HG02973 (cell line): ENCODE results near the gene GTF3A.
"Not testable (repeated sequence)": the region's sequence is repeated elsewhere in the genome, so short reads cannot be mapped to it uniquely, and the experiment has no call there.

Source experiments
- ATAC-seq: cut with Tn5 transposase; IDR thresholded peaks from one replicate; pipeline ENCODE4 v1.9.1; 2021; ENCODE audit warnings: moderate library complexity; ENCODE audit not compliant: unreplicated experiment

The GTF3A gene

GRCh38 chr13:27424246-27425157 is at the start of gene GTF3A:
TSS of gene GTF3A (plus strand) at chr13:27424619.
- ATAC-seq = peak; percentile 58

- ATAC-seq = no peak
Observed at GRCh38 chr13:27374650-27375049, 49.8 kb upstream of the GTF3A start.

GRCh38 chr13:27375686-27376326 is 48.6 kb upstream of the GTF3A start:
- ATAC-seq = no peak

DNA sequence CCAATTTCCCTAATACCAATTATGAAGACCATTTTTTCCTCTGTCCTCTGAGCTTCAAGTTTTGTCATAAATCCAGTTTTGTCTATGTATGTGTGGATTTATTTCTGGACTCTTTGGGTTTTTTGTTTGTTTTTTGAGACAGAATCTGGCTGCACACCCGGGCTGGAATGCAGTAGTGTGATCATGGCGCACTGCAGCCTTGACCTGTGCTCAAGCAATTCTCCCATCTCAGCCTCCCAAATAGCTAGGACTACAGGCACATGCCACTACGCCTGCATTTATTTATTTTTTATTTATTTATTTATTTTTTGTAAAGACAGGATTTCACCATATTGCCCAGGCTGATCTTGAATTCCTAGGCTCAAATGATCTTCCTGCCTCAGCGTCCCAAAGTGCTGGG is 45.3 kb upstream of the GTF3A start:
- ATAC-seq = no peak

GRCh38 chr13:27379694-27380641 is 44.5 kb upstream of the GTF3A start:
- ATAC-seq = no peak

GRCh38 chr13:27381601-27382000 is 42.8 kb upstream of the GTF3A start:
- ATAC-seq = no peak

DNA sequence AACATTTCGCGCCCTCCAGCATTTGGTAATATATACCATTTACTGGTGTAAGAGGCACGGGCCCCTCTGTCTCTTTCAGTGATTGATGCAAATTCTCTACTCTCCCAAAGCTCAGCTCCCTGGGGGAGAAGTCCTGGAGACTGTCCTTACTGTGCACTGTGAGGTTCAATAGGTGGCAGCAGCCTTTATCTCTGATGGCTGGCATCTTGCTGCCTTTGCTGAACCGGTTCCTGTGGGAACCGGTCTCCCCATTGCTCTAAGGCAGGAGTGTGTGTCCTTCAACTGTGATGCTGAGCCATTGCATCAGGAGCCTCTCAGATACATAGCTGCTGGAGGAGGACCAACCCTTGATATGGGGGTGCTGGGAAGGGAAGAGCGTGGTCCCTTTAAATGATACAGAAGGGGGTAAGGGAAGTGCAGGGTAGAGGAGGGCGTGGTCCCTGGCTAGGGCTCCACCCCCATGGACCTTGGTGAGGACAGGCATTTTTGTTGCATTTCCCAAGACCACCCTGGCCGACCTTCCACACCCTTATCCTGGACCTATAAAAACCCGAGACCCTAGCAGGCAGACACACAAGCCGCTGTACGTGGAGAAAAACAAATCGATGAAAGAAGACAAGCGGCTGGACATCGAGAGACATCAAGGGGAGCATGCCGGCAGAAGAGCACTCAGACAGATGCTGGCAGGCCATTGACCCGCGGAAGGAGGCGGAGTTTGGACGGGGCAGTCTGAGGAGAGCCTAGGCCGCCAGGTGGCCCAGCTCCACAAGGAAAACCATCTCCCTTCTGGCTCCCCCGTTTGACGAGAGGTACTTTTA is 41.1 kb upstream of the GTF3A start:
- no peak for ATAC-seq

GRCh38 chr13:27384285-27384684 is 40.1 kb upstream of the GTF3A start:
- no peak for ATAC-seq

- no peak for ATAC-seq
Observed at GRCh38 chr13:27388241-27388640, 36.2 kb upstream of the GTF3A start.

DNA sequence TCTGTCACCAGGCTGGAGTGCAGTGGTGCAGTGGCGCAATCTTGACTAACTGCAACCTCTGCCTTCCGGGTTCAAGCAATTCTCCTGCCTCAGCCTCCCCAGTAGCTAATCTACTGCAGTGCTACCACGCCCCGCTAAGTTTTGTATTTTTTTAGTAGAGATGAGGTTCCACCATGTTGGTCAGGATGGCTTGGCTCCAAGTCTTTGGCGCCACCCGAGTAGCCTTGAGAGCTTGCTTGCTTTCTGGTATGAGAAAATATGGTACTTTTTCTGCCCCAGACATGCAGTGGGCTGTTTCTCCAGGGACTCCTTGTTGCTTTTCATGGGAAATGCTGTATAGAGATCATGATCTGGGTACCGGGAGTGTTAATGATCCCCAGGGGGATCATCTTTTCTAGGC is 34.5 kb upstream of the GTF3A start:
- ATAC-seq = no peak

GRCh38 chr13:27391471-27391870 is 32.9 kb upstream of the GTF3A start:
- ATAC-seq = no peak

DNA sequence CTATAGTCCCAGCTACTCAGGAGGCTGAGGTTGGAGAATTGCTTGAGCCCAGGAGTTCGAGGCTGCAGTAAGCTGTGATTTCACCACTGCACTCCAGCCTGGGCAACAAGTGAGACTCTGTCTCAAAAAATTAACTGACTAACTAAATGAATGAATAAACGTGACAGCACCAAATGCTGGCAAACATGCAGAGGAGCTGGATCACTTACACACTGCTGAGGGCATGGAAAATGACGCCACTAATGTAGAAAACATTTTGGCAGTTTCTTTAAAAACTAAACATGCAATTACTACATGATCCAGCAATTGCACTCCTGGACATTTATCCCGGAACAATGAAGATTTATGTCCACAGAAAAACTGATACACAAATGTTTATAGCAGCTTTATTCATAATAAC is 31.3 kb upstream of the GTF3A start:
- ATAC-seq = no peak

- no peak for ATAC-seq
Observed at GRCh38 chr13:27395007-27395510, 29.4 kb upstream of the GTF3A start.

GRCh38 chr13:27396252-27396846 is 28.1 kb upstream of the GTF3A start:
- ATAC-seq = no peak

- ATAC-seq = no peak
Observed at GRCh38 chr13:27398360-27398759, 26.1 kb upstream of the GTF3A start.

DNA sequence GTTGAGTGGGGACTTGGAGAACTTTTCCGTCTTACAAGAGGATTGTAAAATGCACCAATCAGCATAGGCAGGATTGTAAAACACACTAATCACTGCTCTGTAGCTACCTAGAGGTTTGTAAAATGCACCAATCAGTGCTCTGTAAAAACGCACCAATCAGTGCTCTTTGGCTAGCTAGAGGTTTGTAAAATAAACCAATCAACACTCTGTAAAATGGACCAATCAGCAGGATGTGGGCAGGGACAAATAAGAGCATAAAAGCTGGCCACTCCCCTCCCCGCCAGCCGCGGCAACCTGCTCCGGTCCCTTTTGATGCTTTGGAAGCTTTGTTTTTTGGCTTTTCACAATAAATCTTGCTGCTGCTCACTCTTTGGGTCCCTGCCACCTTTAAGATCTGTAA is 24.0 kb upstream of the GTF3A start:
- ATAC-seq = not testable (repeated sequence)

DNA sequence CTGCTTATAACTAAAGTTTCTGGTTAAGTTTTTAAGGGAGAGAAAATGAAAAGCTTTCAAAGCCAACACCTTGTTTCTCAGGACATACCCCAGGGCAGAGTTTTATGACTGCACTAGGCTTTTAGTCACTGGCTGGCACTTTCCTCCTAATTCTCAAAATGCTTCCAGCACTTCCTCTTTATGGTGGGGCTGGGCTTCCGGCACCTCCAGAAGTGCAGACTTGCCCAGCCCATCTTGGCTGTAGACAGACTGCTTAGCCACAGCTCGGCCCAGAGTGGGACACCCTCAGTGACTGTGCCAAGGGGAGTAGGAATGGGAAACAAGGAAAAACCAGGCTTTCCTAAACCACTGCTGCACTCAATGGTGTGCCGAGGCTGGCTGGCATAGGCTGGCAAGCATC is 23.2 kb upstream of the GTF3A start:
- no peak for ATAC-seq

GRCh38 chr13:27403203-27403678 is 21.2 kb upstream of the GTF3A start:
- ATAC-seq = no peak

- ATAC-seq = no peak
Observed at GRCh38 chr13:27403727-27404385, 20.6 kb upstream of the GTF3A start.
